K562 (cell line): ENCODE data around the gene SLC12A9. TPM values are rescaled to one million over a fixed set of nuclear protein-coding genes. Genes with fewer than 3 reads are reported as not detected.

Experiments
- CGGBP1 ChIP-seq: fragments of 250-450 bp; sonication (Bioruptor Pico); IDR thresholded peaks from 2 replicates; pipeline ENCODE4 v1.9.0; 2021; ENCODE audit warnings: mild to moderate bottlenecking
- CHD7 ChIP-seq: fragments of 200-600 bp; sonication (generic); IDR thresholded peaks from one replicate; pipeline ENCODE4 v1.6.1; 2012; ENCODE audit warnings: mild to moderate bottlenecking, low read depth, low read length, inconsistent platforms
- EP300 ChIP-seq: IDR thresholded peaks from 2 replicates; pipeline ENCODE4 v1.6.1; 2012; ENCODE audit warnings: low read length, improper control_type of control experiment
- HNRNPUL1 ChIP-seq: fragments of 200-400 bp; formaldehyde crosslinking; IDR thresholded peaks from 2 replicates; pipeline ENCODE4 v1.6.1; 2017; ENCODE audit warnings: low read length
- JUND ChIP-seq, 2 experiments: IDR thresholded peaks; 2 replicates in 1 of 2; 3 replicates in 1 of 2; pipeline ENCODE4 v1.6.1; 2011; ENCODE audit warnings: borderline replicate concordance in 2 of 2, low read depth in 2 of 2, low read length in 2 of 2, improper control_type of control experiment in 1 of 2, missing biosample characterization in 1 of 2, missing genetic modification characterization in 1 of 2, missing genetic modification reagents in 1 of 2
- KDM1A ChIP-seq, 2 experiments: fragments of 450-650 bp; IDR thresholded peaks; 2 replicates each; pipeline ENCODE4 v1.6.1; 2016; ENCODE audit warnings: mild to moderate bottlenecking in 2 of 2
- MAFK ChIP-seq: IDR thresholded peaks from 2 replicates; pipeline ENCODE4 v1.6.1; 2011; ENCODE audit warnings: low read length, improper control_type of control experiment
- MEF2A ChIP-seq: IDR thresholded peaks from 2 replicates; pipeline ENCODE4 v1.6.1; 2011; ENCODE audit warnings: low read depth, mild to moderate bottlenecking, low read length, moderate library complexity; ENCODE audit not compliant: control insufficient read depth
- MYBL2 ChIP-seq, 2 experiments: fragments of 450-650 bp in 1 of 2; sonication (generic) in 1 of 2; formaldehyde crosslinking in 1 of 2; IDR thresholded peaks; 2 replicates each; pipeline versions ENCODE4 v1.6.1 to v1.8.1; 2017 to 2022; ENCODE audit warnings: borderline replicate concordance in 1 of 2, inconsistent platforms in 1 of 2, low read depth in 1 of 2, mild to moderate bottlenecking in 1 of 2, missing genetic modification reagents in 1 of 2, moderate library complexity in 1 of 2
- SP2 ChIP-seq: IDR thresholded peaks from 2 replicates; pipeline ENCODE4 v1.6.1; 2011; ENCODE audit warnings: mild to moderate bottlenecking, low read depth, low read length, moderate library complexity; ENCODE audit not compliant: poor library complexity, severe bottlenecking; ENCODE audit errors: extremely low read depth
- ZNF143 ChIP-seq: sonication (generic); formaldehyde crosslinking; IDR thresholded peaks from 2 replicates; pipeline ENCODE4 v1.9.0; 2022; ENCODE audit warnings: mild to moderate bottlenecking, missing genetic modification reagents
- ZNF707 ChIP-seq: fragments of 250-450 bp; sonication (Bioruptor Pico); conservative IDR thresholded peaks from 2 replicates; pipeline ENCODE4 v1.8.0; 2022; ENCODE audit warnings: inconsistent platforms, mild to moderate bottlenecking, moderate library complexity
- ZNF766 ChIP-seq: fragments of 200-800 bp; sonication (Bioruptor generic); conservative IDR thresholded peaks from 2 replicates; pipeline ENCODE4 v1.6.1; 2016; ENCODE audit warnings: missing genetic modification characterization, missing compliant biosample characterization
- ZNF785 ChIP-seq: fragments of 250-450 bp; sonication (Bioruptor Pico); IDR thresholded peaks from 2 replicates; pipeline ENCODE4 v1.4.0; 2020; ENCODE audit warnings: mild to moderate bottlenecking
- ZZZ3 ChIP-seq: fragments of 450-650 bp; IDR thresholded peaks from 2 replicates; pipeline ENCODE4 v1.6.1; 2016; ENCODE audit warnings: antibody characterized with exemption, mild to moderate bottlenecking, moderate library complexity
- polyA plus RNA-seq, 8 experiments: library from polyadenylated mRNA; depleted of rRNA in 4 of 8; stranded (reverse) in 5 of 8; unstranded in 3 of 8; fragments of >200 nt; fragmentation: Nextera tagmentation in 2 of 8; fragmentation: Illumina TruSeq in 1 of 8; extraction: Ambion mirVana in 2 of 8; extraction: Trizol in 1 of 8; gene quantifications; 2 replicates each; pipeline versions ENCODE4 v1.2.1 to v1.2.3, GENCODE V29; 2011 to 2014; ENCODE audit warnings: inconsistent platforms in 1 of 8, missing spikeins in 1 of 8
- total RNA-seq, 7 experiments: library from RNA; depleted of rRNA in 6 of 7; stranded (reverse); fragments of >200 nt in 6 of 7; fragmentation: Illumina TruSeq in 2 of 7; extraction: Trizol in 2 of 7; gene quantifications; 2 replicates each; pipeline versions ENCODE4 v1.2.1 to v1.2.3, GENCODE V29; 2011 to 2021; ENCODE audit warnings: low replicate concordance in 1 of 7

The SLC12A9 gene
- total and polyA plus RNA-seq, 9 of the 15 experiments (the other 6 are each of a cell fraction or from before 2014, with no cell fraction given), result 0.06 to 20.2 (median 10.7) TPM

GRCh38 chr7:100887516-100888290 is 35.2 kb downstream of the SLC12A9 start (continued):
- no peak for TF ChIP-seq CGGBP1 (CRISPR knock-in tag)
- TF ChIP-seq SP2, result no peak
- TF ChIP-seq MYBL2 (IDR thresholded peaks at IDR 0.05; ENCODE audit: low read depth), result no peak
- TF ChIP-seq MYBL2 (CRISPR knock-in tag; IDR thresholded peaks at IDR 0.05; ENCODE audit: borderline replicate concordance), result no peak
- no peak for TF ChIP-seq ZZZ3
- TF ChIP-seq ZNF785, result no peak
- no peak for TF ChIP-seq JUND (IDR thresholded peaks at IDR 0.05; ENCODE audit: borderline replicate concordance, low read depth, low read length)
- peak; percentile 26; the same call in 1 of the 3 replicates for TF ChIP-seq JUND (tag; IDR thresholded peaks at IDR 0.05; ENCODE audit: borderline replicate concordance, low read depth, low read length)
- TF ChIP-seq ZNF143 (CRISPR knock-in tag), result no peak
- TF ChIP-seq CHD7, result no peak
- 0 out of 2 replicates have a peak, but pooled peaks have one; percentile 22 for TF ChIP-seq EP300
- no peak for TF ChIP-seq KDM1A (IDR thresholded peaks at IDR 0.05)
- TF ChIP-seq MEF2A, result no peak
- TF ChIP-seq ZNF707 (CRISPR knock-in tag), result no peak
- TF ChIP-seq HNRNPUL1, result no peak
- peak; percentile 78; the same call in 1 of the 2 replicates for TF ChIP-seq ZNF766
- no peak for TF ChIP-seq MAFK
